ENCODE results near the gene VTI1A.

- TF ChIP-seq POLR2A (IDR thresholded peaks at IDR 0.05; ENCODE audit: low read depth, low read length) = no peak
- TF ChIP-seq TAF1 (IDR thresholded peaks at IDR 0.05; ENCODE audit: borderline replicate concordance, low read depth, low read length) = no peak
- TF ChIP-seq POLR2AphosphoS5 (IDR thresholded peaks at IDR 0.05; ENCODE audit: low read depth, low read length) = no peak
Measured at GRCh38 chr10:112752288-112752687, 305.3 kb downstream of the VTI1A start.

Measured in GM12892 (cell line).